Liver (tissue), 3 donors: Measurements from ENCODE around the gene SMYD5.

ENCODE experiments used
- EGR1 ChIP-seq, 2 donors: IDR thresholded peaks; 2 replicates each; pipeline ENCODE4 v1.6.1; 2016 to 2018; ENCODE audit warnings: antibody characterized with exemption in 2 of 2, low read depth in 2 of 2
- GABPA ChIP-seq, 2 donors: IDR thresholded peaks in 1 of 2; conservative IDR thresholded peaks in 1 of 2; 2 replicates each; pipeline ENCODE4 v1.6.1; 2016; ENCODE audit warnings: antibody characterized with exemption in 2 of 2, mild to moderate bottlenecking in 1 of 2, moderate library complexity in 1 of 2
- JUND ChIP-seq, 2 donors: IDR thresholded peaks; 2 replicates each; pipeline ENCODE4 v1.6.1; 2016; ENCODE audit warnings: antibody characterized with exemption in 2 of 2
- RXRA ChIP-seq, 2 donors: IDR thresholded peaks; 2 replicates each; pipeline ENCODE4 v1.6.1; 2017 to 2018; ENCODE audit warnings: antibody characterized with exemption in 2 of 2, mild to moderate bottlenecking in 1 of 2
- SP1 ChIP-seq: IDR thresholded peaks from 2 replicates; pipeline ENCODE4 v1.6.1; 2018; ENCODE audit warnings: antibody characterized with exemption, mild to moderate bottlenecking
- TAF1 ChIP-seq: conservative IDR thresholded peaks from 2 replicates; pipeline ENCODE4 v1.6.1; 2016; ENCODE audit warnings: antibody characterized with exemption, mild to moderate bottlenecking
- TF ChIP-seq, protein P1 (sequence below): fragments of 150-350 bp; IDR thresholded peaks from 2 replicates; pipeline ENCODE4 v1.5.1; 2017; ENCODE audit warnings: improper control_type of control experiment, low read depth, low read length; ENCODE audit not compliant: missing input control
- TF ChIP-seq, protein P2 (sequence below): IDR thresholded peaks from 2 replicates; pipeline ENCODE4 v1.6.1; 2016; ENCODE audit warnings: antibody characterized with exemption, mild to moderate bottlenecking
- TF ChIP-seq, protein P3 (sequence below): IDR thresholded peaks from 2 replicates; pipeline ENCODE4 v1.6.1; 2016; ENCODE audit warnings: antibody characterized with exemption
- TF ChIP-seq, protein P4 (sequence below): IDR thresholded peaks from 2 replicates; pipeline ENCODE4 v1.6.1; 2016; ENCODE audit warnings: antibody characterized with exemption
- donor health status: healthy.
- donor health status: healthy.

- TF ChIP-seq, protein P1, sequence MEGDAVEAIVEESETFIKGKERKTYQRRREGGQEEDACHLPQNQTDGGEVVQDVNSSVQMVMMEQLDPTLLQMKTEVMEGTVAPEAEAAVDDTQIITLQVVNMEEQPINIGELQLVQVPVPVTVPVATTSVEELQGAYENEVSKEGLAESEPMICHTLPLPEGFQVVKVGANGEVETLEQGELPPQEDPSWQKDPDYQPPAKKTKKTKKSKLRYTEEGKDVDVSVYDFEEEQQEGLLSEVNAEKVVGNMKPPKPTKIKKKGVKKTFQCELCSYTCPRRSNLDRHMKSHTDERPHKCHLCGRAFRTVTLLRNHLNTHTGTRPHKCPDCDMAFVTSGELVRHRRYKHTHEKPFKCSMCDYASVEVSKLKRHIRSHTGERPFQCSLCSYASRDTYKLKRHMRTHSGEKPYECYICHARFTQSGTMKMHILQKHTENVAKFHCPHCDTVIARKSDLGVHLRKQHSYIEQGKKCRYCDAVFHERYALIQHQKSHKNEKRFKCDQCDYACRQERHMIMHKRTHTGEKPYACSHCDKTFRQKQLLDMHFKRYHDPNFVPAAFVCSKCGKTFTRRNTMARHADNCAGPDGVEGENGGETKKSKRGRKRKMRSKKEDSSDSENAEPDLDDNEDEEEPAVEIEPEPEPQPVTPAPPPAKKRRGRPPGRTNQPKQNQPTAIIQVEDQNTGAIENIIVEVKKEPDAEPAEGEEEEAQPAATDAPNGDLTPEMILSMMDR = no peak
- TF ChIP-seq, protein P2, sequence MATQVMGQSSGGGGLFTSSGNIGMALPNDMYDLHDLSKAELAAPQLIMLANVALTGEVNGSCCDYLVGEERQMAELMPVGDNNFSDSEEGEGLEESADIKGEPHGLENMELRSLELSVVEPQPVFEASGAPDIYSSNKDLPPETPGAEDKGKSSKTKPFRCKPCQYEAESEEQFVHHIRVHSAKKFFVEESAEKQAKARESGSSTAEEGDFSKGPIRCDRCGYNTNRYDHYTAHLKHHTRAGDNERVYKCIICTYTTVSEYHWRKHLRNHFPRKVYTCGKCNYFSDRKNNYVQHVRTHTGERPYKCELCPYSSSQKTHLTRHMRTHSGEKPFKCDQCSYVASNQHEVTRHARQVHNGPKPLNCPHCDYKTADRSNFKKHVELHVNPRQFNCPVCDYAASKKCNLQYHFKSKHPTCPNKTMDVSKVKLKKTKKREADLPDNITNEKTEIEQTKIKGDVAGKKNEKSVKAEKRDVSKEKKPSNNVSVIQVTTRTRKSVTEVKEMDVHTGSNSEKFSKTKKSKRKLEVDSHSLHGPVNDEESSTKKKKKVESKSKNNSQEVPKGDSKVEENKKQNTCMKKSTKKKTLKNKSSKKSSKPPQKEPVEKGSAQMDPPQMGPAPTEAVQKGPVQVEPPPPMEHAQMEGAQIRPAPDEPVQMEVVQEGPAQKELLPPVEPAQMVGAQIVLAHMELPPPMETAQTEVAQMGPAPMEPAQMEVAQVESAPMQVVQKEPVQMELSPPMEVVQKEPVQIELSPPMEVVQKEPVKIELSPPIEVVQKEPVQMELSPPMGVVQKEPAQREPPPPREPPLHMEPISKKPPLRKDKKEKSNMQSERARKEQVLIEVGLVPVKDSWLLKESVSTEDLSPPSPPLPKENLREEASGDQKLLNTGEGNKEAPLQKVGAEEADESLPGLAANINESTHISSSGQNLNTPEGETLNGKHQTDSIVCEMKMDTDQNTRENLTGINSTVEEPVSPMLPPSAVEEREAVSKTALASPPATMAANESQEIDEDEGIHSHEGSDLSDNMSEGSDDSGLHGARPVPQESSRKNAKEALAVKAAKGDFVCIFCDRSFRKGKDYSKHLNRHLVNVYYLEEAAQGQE = no peak
- TF ChIP-seq, protein P3, sequence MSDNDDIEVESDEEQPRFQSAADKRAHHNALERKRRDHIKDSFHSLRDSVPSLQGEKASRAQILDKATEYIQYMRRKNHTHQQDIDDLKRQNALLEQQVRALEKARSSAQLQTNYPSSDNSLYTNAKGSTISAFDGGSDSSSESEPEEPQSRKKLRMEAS = no peak
- TF ChIP-seq SP1 (no peak), TAF1 (no peak), JUND (IDR thresholded peaks at IDR 0.05) (no peak), GABPA (IDR thresholded peaks at IDR 0.05 in 1 of 2, conservative IDR thresholded peaks at IDR 0.05 in 1 of 2) (no peak), EGR1 (IDR thresholded peaks at IDR 0.05; ENCODE audit: low read depth in 2 of 2) (no peak), RXRA (IDR thresholded peaks at IDR 0.05) (no peak)
- TF ChIP-seq, protein P4, sequence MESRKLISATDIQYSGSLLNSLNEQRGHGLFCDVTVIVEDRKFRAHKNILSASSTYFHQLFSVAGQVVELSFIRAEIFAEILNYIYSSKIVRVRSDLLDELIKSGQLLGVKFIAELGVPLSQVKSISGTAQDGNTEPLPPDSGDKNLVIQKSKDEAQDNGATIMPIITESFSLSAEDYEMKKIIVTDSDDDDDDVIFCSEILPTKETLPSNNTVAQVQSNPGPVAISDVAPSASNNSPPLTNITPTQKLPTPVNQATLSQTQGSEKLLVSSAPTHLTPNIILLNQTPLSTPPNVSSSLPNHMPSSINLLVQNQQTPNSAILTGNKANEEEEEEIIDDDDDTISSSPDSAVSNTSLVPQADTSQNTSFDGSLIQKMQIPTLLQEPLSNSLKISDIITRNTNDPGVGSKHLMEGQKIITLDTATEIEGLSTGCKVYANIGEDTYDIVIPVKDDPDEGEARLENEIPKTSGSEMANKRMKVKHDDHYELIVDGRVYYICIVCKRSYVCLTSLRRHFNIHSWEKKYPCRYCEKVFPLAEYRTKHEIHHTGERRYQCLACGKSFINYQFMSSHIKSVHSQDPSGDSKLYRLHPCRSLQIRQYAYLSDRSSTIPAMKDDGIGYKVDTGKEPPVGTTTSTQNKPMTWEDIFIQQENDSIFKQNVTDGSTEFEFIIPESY = no peak
These were observed 45.2 kb downstream of the SMYD5 start for GRCh38 chr2:73259276-73259675.
